H9 (cell line): ENCODE results near the gene WDSUB1. TPM values are rescaled to one million over a fixed set of nuclear protein-coding genes. Genes with fewer than 3 reads are reported as not detected.

Experiments
- DNase-seq: peaks from one replicate; pipeline ENCODE4 v3.0.0-alpha.2; 2017
- H2AFZ ChIP-seq: one replicate; pipeline ENCODE4 v1.6.1; 2013; ENCODE audit warnings: mild to moderate bottlenecking, low read length, control low read depth, moderate library complexity
- H2AK5ac ChIP-seq: 2 replicates; pipeline ENCODE4 v1.6.1; 2013; ENCODE audit warnings: low read length, control low read depth, mixed read lengths; ENCODE audit not compliant: insufficient read length
- H2BK120ac ChIP-seq: one replicate; pipeline ENCODE4 v1.6.1; 2013; ENCODE audit warnings: low read depth, mild to moderate bottlenecking, low read length, control low read depth, inconsistent platforms; ENCODE audit not compliant: poor library complexity, severe bottlenecking
- H2BK12ac ChIP-seq: 2 replicates; pipeline ENCODE4 v1.6.1; 2013; ENCODE audit warnings: low read length, control low read depth, mixed read lengths, low read depth; ENCODE audit not compliant: insufficient read length
- H2BK15ac ChIP-seq: 2 replicates; pipeline ENCODE4 v1.6.1; 2013; ENCODE audit warnings: low read depth, low read length, control low read depth
- H2BK20ac ChIP-seq: one replicate; pipeline ENCODE4 v1.6.1; 2013; ENCODE audit warnings: low read depth, mild to moderate bottlenecking, low read length, control low read depth, inconsistent platforms; ENCODE audit not compliant: poor library complexity, severe bottlenecking
- H2BK5ac ChIP-seq: 2 replicates; pipeline ENCODE4 v1.6.1; 2013; ENCODE audit warnings: low read length, control low read depth, mixed read lengths; ENCODE audit not compliant: insufficient read length
- H3K14ac ChIP-seq: 2 replicates; pipeline ENCODE4 v1.6.1; 2013; ENCODE audit warnings: low read length, control low read depth; ENCODE audit not compliant: insufficient read depth
- H3K18ac ChIP-seq: 2 replicates; pipeline ENCODE4 v1.6.1; 2013; ENCODE audit warnings: low read depth, mild to moderate bottlenecking, mixed read lengths, low read length, control low read depth; ENCODE audit not compliant: insufficient read length
- H3K23ac ChIP-seq: 2 replicates; pipeline ENCODE4 v1.6.1; 2013; ENCODE audit warnings: low read length, control low read depth, mixed read lengths, low read depth; ENCODE audit not compliant: insufficient read length
- H3K23me2 ChIP-seq: 2 replicates; pipeline ENCODE4 v1.6.1; 2013; ENCODE audit warnings: low read depth, mild to moderate bottlenecking, mixed read lengths, low read length, control low read depth; ENCODE audit not compliant: insufficient read length, poor library complexity, severe bottlenecking
- H3K27ac ChIP-seq: 2 replicates; pipeline ENCODE4 v1.5.1; 2013; ENCODE audit warnings: low read length, control low read depth, mixed read lengths, low read depth; ENCODE audit not compliant: insufficient read length
- H3K27me3 ChIP-seq: 2 replicates; pipeline ENCODE4 v1.6.1; 2013; ENCODE audit warnings: low read length, control low read depth, inconsistent platforms; ENCODE audit not compliant: insufficient read depth
- H3K4ac ChIP-seq: 2 replicates; pipeline ENCODE4 v1.6.1; 2013; ENCODE audit warnings: low read depth, mild to moderate bottlenecking, control low read depth, inconsistent platforms, low read length, moderate library complexity
- H3K4me1 ChIP-seq: 2 replicates; pipeline ENCODE4 v1.6.1; 2013; ENCODE audit warnings: low read length, control low read depth, inconsistent platforms; ENCODE audit not compliant: insufficient read depth
- H3K4me2 ChIP-seq: 2 replicates; pipeline ENCODE4 v1.6.1; 2013; ENCODE audit warnings: low read length, control low read depth, mixed read lengths; ENCODE audit not compliant: insufficient read length, insufficient read depth
- H3K56ac ChIP-seq: 2 replicates; pipeline ENCODE4 v1.6.1; 2013; ENCODE audit warnings: low read depth, mild to moderate bottlenecking, mixed read lengths, low read length, control low read depth; ENCODE audit not compliant: insufficient read length
- H3K79me1 ChIP-seq: 2 replicates; pipeline ENCODE4 v1.6.1; 2013; ENCODE audit warnings: low read depth, mild to moderate bottlenecking, moderate library complexity, low read length, control low read depth, inconsistent platforms; ENCODE audit not compliant: insufficient read depth, poor library complexity, severe bottlenecking
- H3K79me2 ChIP-seq: 2 replicates; pipeline ENCODE4 v1.6.1; 2013; ENCODE audit warnings: low read length, control low read depth, inconsistent platforms; ENCODE audit not compliant: insufficient read depth
- H3K9ac ChIP-seq: 2 replicates; pipeline ENCODE4 v1.6.1; 2013; ENCODE audit warnings: low read length, control low read depth, mixed read lengths; ENCODE audit not compliant: insufficient read length; ENCODE audit errors: extremely low read depth
- H3K9me3 ChIP-seq: one replicate; pipeline ENCODE4 v1.6.1; 2013; ENCODE audit warnings: low read depth, low read length, inconsistent platforms; ENCODE audit not compliant: control insufficient read depth
- H3T11ph ChIP-seq: one replicate; pipeline ENCODE4 v1.6.1; 2013; ENCODE audit warnings: mild to moderate bottlenecking, low read length, control low read depth, inconsistent platforms
- H4K20me1 ChIP-seq: one replicate; pipeline ENCODE4 v1.6.1; 2013; ENCODE audit not compliant: control insufficient read depth, insufficient read length, insufficient read depth
- H4K5ac ChIP-seq: 2 replicates; pipeline ENCODE4 v1.6.1; 2013; ENCODE audit warnings: low read depth, mild to moderate bottlenecking, mixed read lengths, low read length, control low read depth; ENCODE audit not compliant: insufficient read length
- H4K8ac ChIP-seq: replicated peaks from 2 replicates; pipeline ENCODE4 v1.6.1; 2013; ENCODE audit warnings: low read length, control low read depth, mixed read lengths, low read depth; ENCODE audit not compliant: insufficient read length
- H4K91ac ChIP-seq: 2 replicates; pipeline ENCODE4 v1.6.1; 2013; ENCODE audit warnings: low read depth, mild to moderate bottlenecking, moderate library complexity, mixed read lengths, low read length, control low read depth; ENCODE audit not compliant: insufficient read length
- H3K27ac Mint-ChIP-seq, 3 experiments: 2 replicates in 2 of 3; 3 replicates in 1 of 3; pipeline ENCODE4 v1.8.0; 2020 to 2021; ENCODE audit warnings: mixed read lengths in 3 of 3, mild to moderate bottlenecking in 1 of 3, moderate library complexity in 1 of 3
- H3K27me3 Mint-ChIP-seq: 2 replicates; pipeline ENCODE4 v1.8.0; 2021; ENCODE audit warnings: low read depth, mild to moderate bottlenecking, moderate library complexity, mixed read lengths
- H3K36me3 Mint-ChIP-seq, 3 experiments: 2 replicates in 2 of 3; 3 replicates in 1 of 3; pipeline ENCODE4 v1.8.0; 2020 to 2021; ENCODE audit warnings: low read depth in 3 of 3, mixed read lengths in 3 of 3; ENCODE audit not compliant: insufficient read depth in 1 of 3
- H3K4me1 Mint-ChIP-seq, 2 experiments: 2 replicates each; pipeline ENCODE4 v1.8.0; 2020; ENCODE audit warnings: mixed read lengths in 2 of 2
- H3K4me3 Mint-ChIP-seq, 2 experiments: 2 replicates in 1 of 2; 3 replicates in 1 of 2; pipeline ENCODE4 v1.8.0; 2020 to 2021; ENCODE audit warnings: mild to moderate bottlenecking in 2 of 2, mixed read lengths in 2 of 2, moderate library complexity in 1 of 2
- H3K9me3 Mint-ChIP-seq, 2 experiments: 2 replicates in 1 of 2; 3 replicates in 1 of 2; pipeline ENCODE4 v1.8.0; 2020; ENCODE audit warnings: mild to moderate bottlenecking in 2 of 2, mixed read lengths in 2 of 2, moderate library complexity in 1 of 2
- WGBS: extraction: QIAGEN DNeasy Blood & Tissue Kit; methylation state at CpG from one replicate; pipeline ENCODE4 v1.1.7; 2013; ENCODE audit warnings: missing lambda C conversion rate, low lambda C conversion rate, mixed read lengths; ENCODE audit not compliant: insufficient read length; ENCODE audit errors: extremely low coverage; 5-methylcytosine and 5-hydroxymethylcytosine counted together
- total RNA-seq: library from RNA; stranded (reverse); gene quantifications from 2 replicates; pipeline ENCODE4 v1.2.1, GENCODE V29; 2021
- TF ChIP-seq, protein P1 (sequence below): fragments of 200-600 bp; sonication (generic); conservative IDR thresholded peaks from 3 replicates; pipeline ENCODE4 v1.8.0; 2021; ENCODE audit warnings: antibody characterized with exemption, mild to moderate bottlenecking

The WDSUB1 gene
- total RNA-seq, 1 experiment from 2014 or later: 5.5 TPM

DNA sequence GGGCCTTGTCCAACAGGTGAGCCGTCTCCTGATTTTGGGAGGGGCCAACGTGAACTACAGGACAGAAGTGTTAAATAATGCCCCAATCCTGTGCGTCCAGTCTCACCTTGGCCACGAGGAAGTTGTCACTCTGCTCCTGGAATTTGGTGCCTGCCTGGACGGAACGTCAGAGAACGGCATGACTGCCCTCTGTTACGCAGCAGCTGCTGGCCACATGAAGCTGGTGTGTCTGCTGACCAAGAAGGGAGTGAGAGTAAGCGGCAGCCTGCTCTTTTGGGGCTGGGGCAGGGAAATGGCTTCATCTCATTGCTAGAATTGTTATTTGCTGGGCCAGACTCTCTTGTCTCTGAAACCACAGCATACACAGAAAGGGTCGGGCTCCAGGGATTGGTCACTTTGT is 92.3 kb downstream of the WDSUB1 start:
- no peaks in the 10 kb centered on the region for H4K20me1 ChIP-seq
- no peak overlapping the region for H2BK12ac ChIP-seq
- Mint-ChIP-seq H3K4me3 (no peak overlapping the region), H3K4me1 (no peaks in the 10 kb centered on the region), H3K9me3 (no peaks in the 10 kb centered on the region), H3K36me3 (0 out of 7 replicates have a peak, but pooled peaks cover 0 to 2% (median 0%) of the 10 kb centered on the region in 3 experiments), H3K27ac (no peak overlapping the region), H3K27me3 (no peaks in the 10 kb centered on the region)
- H3K23ac ChIP-seq: no peak overlapping the region
- DNase-seq: no peak
- H3K4me2 ChIP-seq: no peak overlapping the region
- no peak overlapping the region; the same call in 1 of the 2 replicates for H3K14ac ChIP-seq
- H3K4ac ChIP-seq: no peak overlapping the region
- H3K23me2 ChIP-seq: no peaks in the 10 kb centered on the region
- no peak overlapping the region for H3T11ph ChIP-seq
- H3K9ac ChIP-seq: no peak overlapping the region
- H3K79me2 ChIP-seq: no peaks in the 10 kb centered on the region
- no peak overlapping the region for H3K18ac ChIP-seq
- TF ChIP-seq, protein P1, sequence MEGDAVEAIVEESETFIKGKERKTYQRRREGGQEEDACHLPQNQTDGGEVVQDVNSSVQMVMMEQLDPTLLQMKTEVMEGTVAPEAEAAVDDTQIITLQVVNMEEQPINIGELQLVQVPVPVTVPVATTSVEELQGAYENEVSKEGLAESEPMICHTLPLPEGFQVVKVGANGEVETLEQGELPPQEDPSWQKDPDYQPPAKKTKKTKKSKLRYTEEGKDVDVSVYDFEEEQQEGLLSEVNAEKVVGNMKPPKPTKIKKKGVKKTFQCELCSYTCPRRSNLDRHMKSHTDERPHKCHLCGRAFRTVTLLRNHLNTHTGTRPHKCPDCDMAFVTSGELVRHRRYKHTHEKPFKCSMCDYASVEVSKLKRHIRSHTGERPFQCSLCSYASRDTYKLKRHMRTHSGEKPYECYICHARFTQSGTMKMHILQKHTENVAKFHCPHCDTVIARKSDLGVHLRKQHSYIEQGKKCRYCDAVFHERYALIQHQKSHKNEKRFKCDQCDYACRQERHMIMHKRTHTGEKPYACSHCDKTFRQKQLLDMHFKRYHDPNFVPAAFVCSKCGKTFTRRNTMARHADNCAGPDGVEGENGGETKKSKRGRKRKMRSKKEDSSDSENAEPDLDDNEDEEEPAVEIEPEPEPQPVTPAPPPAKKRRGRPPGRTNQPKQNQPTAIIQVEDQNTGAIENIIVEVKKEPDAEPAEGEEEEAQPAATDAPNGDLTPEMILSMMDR: no peak
- no peak overlapping the region for H4K8ac ChIP-seq
- H3K4me1 ChIP-seq: no peaks in the 10 kb centered on the region
- no peak overlapping the region for H3K56ac ChIP-seq
- no peaks in the 10 kb centered on the region for H3K27me3 ChIP-seq
- H2BK120ac ChIP-seq: no peak overlapping the region
- H3K27ac ChIP-seq: no peak overlapping the region
- no peak overlapping the region for H2BK5ac ChIP-seq
- H2AK5ac ChIP-seq: no peak overlapping the region
- no peak overlapping the region for H2AFZ ChIP-seq
- no peak overlapping the region for H4K91ac ChIP-seq
- H2BK20ac ChIP-seq: no peak overlapping the region
- no peaks in the 10 kb centered on the region for H3K9me3 ChIP-seq
- H3K79me1 ChIP-seq: no peaks in the 10 kb centered on the region
- WGBS: no CpG with 5 or more reads among the region's 10 CpGs
- no peak overlapping the region for H2BK15ac ChIP-seq
- H4K5ac ChIP-seq: no peak overlapping the region
